Right atrium auricular region (tissue), 2 donors: Measurements from ENCODE around the gene FIG4. TPM values are rescaled to one million over a fixed set of nuclear protein-coding genes. Genes with fewer than 3 reads are reported as not detected.
"Not testable (repeated sequence)": the region's sequence is repeated elsewhere in the genome, so short reads cannot be mapped to it uniquely, and the experiment has no call there.

ENCODE experiments used
- DNase-seq: peaks from one replicate; pipeline ENCODE4 v3.0.0-alpha.2; 2019; ENCODE audit warnings: low spot score
- H3K27ac ChIP-seq, 2 donors: fragments of 200-600 bp; sonication (generic); 1 replicate in 1 of 2; 2 replicates in 1 of 2; pipeline ENCODE4 v1.5.1; 2016 to 2019
- H3K27me3 ChIP-seq, 2 donors: fragments of 200-600 bp; sonication (generic); one replicate each; pipeline versions ENCODE4 v1.5.1 to v1.6.0; 2017 to 2019
- H3K36me3 ChIP-seq: fragments of 200-600 bp; sonication (generic); one replicate; pipeline ENCODE4 v1.5.1; 2016
- H3K4me1 ChIP-seq, 2 donors: fragments of 200-600 bp; sonication (generic); one replicate each; pipeline versions ENCODE4 v1.5.1 to v1.6.0; 2017 to 2019
- H3K4me3 ChIP-seq, 2 donors: fragments of 200-600 bp; sonication (generic); 1 replicate in 1 of 2; 2 replicates in 1 of 2; pipeline ENCODE4 v1.5.1; 2017 to 2019; ENCODE audit warnings: mild to moderate bottlenecking in 1 of 2, moderate library complexity in 1 of 2
- H3K9me3 ChIP-seq, 2 donors: fragments of 200-600 bp; sonication (generic); one replicate each; pipeline ENCODE4 v1.5.1; 2019
- total RNA-seq, 2 donors: library from RNA; depleted of rRNA; stranded (reverse); fragments of >200 nt; gene quantifications; one replicate each; pipeline ENCODE4 v1.1.0, GENCODE V29; 2016
- TF ChIP-seq, protein P1 (sequence below), 2 donors: fragments of 200-600 bp; sonication (generic); IDR thresholded peaks; one replicate each; pipeline ENCODE4 v1.5.1; 2019; ENCODE audit warnings: antibody characterized with exemption in 2 of 2

FIG4 gene
- total RNA-seq, 2 donors from 2014 or later, result 6.2 to 9.6 TPM

DNA sequence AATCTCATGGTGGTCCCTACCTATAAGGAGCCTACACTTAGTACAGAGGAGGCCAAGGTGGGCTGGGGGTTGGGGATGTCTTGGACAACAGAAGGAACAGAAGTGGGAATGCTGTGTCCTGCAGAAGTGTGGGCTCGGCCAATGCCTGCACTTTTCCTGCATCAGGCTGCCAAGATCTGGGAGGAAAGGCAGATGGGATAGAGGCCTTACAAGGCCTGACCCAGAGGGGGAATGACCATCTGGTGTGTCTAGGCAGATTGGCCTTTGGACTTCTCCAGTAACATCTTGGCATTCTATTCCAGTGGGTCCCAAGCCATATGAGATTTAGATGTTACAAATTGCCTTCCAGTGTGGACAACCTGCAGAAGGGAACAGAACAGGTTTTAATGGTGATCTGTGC is 162.3 kb downstream of the FIG4 start:
- DNase-seq, result no peak
- Histone ChIP-seq H3K9me3 (no peaks in the 10 kb centered on the region), H3K27ac (no peak overlapping the region), H3K27me3 (no peaks in the 10 kb centered on the region), H3K36me3 (no peaks in the 10 kb centered on the region), H3K4me3 (no peak overlapping the region), H3K4me1 (no peaks in the 10 kb centered on the region)
- TF ChIP-seq, protein P1, sequence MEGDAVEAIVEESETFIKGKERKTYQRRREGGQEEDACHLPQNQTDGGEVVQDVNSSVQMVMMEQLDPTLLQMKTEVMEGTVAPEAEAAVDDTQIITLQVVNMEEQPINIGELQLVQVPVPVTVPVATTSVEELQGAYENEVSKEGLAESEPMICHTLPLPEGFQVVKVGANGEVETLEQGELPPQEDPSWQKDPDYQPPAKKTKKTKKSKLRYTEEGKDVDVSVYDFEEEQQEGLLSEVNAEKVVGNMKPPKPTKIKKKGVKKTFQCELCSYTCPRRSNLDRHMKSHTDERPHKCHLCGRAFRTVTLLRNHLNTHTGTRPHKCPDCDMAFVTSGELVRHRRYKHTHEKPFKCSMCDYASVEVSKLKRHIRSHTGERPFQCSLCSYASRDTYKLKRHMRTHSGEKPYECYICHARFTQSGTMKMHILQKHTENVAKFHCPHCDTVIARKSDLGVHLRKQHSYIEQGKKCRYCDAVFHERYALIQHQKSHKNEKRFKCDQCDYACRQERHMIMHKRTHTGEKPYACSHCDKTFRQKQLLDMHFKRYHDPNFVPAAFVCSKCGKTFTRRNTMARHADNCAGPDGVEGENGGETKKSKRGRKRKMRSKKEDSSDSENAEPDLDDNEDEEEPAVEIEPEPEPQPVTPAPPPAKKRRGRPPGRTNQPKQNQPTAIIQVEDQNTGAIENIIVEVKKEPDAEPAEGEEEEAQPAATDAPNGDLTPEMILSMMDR (IDR thresholded peaks at IDR 0.05), result no peak

DNA sequence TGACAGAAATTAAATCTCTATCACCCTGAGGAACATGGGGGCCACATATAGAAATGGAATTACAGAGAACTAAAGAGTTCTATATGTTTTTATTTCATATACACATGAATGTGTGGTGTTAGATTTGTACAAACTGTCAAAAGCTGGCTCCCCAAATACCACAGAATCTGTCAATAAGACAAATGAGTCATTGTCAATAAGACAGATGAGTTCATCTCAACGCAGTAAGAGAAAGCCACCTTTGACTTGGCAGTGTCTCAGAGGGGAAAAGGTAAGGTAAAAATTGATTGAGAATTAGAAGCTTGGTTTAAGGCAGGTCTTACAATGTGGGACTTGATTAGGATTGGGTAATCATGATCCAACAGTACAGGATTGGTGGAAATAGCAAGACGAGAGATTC is 162.9 kb downstream of the FIG4 start:
- Histone ChIP-seq H3K27ac (no peak overlapping the region), H3K9me3 (no peaks in the 10 kb centered on the region), H3K36me3 (no peaks in the 10 kb centered on the region), H3K4me3 (no peak overlapping the region), H3K27me3 (no peaks in the 10 kb centered on the region), H3K4me1 (no peaks in the 10 kb centered on the region)
- TF ChIP-seq, protein P1 (IDR thresholded peaks at IDR 0.05), result no peak
- DNase-seq, result no peak

DNA sequence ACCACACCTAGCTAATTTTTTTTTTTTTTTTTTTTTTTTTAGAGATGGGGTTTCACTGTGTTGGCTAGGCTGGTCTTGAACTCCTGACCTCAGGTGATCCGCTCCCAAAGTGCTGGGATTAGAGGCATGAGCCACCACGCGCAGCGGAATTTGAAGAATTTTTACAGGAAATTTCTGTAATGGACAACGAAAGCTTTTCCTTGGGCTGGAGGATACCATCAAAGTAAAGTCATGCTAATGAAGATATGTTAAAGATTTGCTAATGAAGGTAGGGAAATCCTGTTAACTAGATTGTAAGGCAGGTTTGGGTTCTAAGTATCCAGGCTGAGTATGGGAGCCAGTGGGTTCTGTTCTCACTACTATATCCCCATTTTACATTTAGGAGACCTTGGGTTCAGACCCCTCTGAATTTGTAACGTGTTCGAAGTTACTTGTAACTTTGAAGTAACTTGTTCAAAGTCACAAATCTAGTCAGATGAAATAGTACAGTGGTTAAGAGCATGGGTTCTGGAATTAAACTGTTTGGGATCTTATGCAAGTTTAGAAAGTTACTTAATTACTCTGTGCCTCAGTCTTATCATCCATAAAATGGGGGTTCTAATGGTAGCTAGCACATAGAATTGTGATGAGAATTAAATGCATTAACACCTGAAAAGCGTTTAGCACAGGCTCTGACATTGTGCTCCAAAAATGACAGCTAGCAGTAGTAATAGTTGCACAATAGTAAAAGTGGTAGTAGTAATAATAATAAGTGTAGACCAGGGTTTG is 163.6 kb downstream of the FIG4 start:
- TF ChIP-seq, protein P1 (IDR thresholded peaks at IDR 0.05), result no peak
- Histone ChIP-seq H3K4me3 (no peak overlapping the region), H3K36me3 (no peaks in the 10 kb centered on the region), H3K27ac (no peak overlapping the region), H3K9me3 (no peaks in the 10 kb centered on the region), H3K27me3 (no peaks in the 10 kb centered on the region), H3K4me1 (no peaks in the 10 kb centered on the region)
- DNase-seq, result no peak

DNA sequence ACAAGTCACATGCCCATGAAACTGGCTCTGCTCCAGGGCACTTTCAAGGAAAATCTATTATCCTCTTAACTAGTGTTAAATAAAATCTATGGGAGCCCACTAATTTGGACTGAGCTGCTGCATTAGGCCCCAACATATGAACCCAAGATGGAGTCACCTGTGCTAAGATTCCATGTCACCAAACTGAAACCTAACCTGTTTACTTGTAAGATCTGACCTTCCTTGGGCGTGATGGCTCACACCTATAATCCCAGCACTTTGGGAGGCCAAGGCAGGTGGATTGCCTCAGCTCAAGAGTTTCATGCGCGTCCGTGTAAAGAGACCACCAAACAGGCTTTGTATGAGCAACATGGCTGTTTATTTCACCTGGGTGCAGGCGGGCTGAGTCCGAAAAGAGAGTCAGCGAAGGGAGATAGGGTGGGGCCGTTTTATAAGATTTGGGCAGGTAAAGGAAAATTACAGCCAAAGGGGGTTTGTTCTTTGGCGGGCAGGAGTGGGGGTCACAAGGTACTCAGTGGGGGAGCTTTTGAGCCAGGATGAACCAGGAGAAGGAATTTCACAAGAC is 164.5 kb downstream of the FIG4 start:
- H3K27me3 ChIP-seq, DNase-seq, H3K4me1 ChIP-seq, H3K27ac ChIP-seq, H3K4me3 ChIP-seq, H3K9me3 ChIP-seq, H3K36me3 ChIP-seq: not testable (repeated sequence)

DNA sequence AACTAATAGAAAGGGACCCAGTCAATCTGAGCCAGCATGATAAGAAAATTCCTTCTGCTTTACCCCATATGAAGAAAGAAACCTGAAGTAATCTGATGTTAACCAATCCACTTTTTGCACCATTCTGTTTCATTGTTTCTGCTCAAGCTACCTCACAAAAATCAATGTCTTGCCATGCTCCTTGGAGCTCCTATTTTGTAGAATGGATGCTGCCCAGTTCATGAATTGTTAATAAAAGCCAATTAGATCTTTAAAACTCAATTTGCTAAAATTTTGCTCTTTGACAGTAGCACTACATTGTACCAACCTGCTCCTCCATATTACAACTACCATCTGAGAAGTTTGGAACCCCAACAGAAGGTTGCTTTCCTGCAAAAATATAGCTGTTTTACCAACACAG is 170.8 kb downstream of the FIG4 start:
- Histone ChIP-seq H3K9me3 (no peaks in the 10 kb centered on the region), H3K27me3 (no peaks in the 10 kb centered on the region), H3K36me3 (no peaks in the 10 kb centered on the region), H3K27ac (no peak overlapping the region), H3K4me1 (peaks cover 0 to under 1% of the 10 kb centered on the region in 2 donors), H3K4me3 (no peak overlapping the region)
- TF ChIP-seq, protein P1 (IDR thresholded peaks at IDR 0.05), result no peak
- no peak for DNase-seq

DNA sequence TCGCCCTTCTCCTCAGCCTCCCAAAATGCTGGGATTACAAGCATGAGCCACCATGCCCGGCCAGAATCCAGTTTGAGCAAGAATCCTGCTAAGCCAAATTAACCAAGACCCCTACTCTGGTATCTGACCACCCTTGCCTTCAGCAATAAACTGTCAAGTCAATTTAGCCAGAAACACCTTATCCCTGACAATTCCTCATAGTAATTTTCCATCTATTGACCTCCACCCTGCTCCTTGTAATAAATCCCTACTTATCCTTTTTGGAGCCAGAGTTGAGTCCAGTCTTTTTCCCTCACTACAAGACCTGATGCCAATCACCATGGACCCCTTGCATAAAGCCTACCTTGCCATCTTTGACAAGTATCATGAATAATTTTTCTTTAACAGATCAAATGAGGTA is 173.0 kb downstream of the FIG4 start:
- DNase-seq, result no peak
- H3K9me3 ChIP-seq, result no peaks in the 10 kb centered on the region
- TF ChIP-seq, protein P1 (IDR thresholded peaks at IDR 0.05), result no peak

More for the DNA sequence above, 173.0 kb downstream of the FIG4 start:
- Histone ChIP-seq H3K4me1 (peaks cover 0 to 10% of the 10 kb centered on the region in 2 donors), H3K27ac (no peak overlapping the region), H3K36me3 (no peaks in the 10 kb centered on the region), H3K4me3 (no peak overlapping the region), H3K27me3 (no peaks in the 10 kb centered on the region)
